ENCODE data around the gene LIN9. TPM values are rescaled to one million over a fixed set of nuclear protein-coding genes. Genes with fewer than 3 reads are reported as not detected.
A peak's percentile ranks its signal among the peaks of the same experiment; 100 is the strongest.

LIN9 gene
- total RNA-seq, 6 donors from 2014 or later = 1.00 to 6.2 (median 3.7) TPM

- no peak for TF ChIP-seq POLR2A (IDR thresholded peaks at IDR 0.05)
- TF ChIP-seq EP300 (IDR thresholded peaks at IDR 0.05) = no peak
- TF ChIP-seq CTCF (IDR thresholded peaks at IDR 0.05) = no peak
- no peak for TF ChIP-seq POLR2AphosphoS5 (IDR thresholded peaks at IDR 0.05)
- Histone ChIP-seq H3K36me3 (peaks cover 0 to 9% (median 0%) of the 10 kb centered on the region in 4 donors), H3K4me3 (no peak overlapping the region), H3K9me3 (no peaks in the 10 kb centered on the region), H3K27ac (no peak overlapping the region), H3K27me3 (no peaks in the 10 kb centered on the region), H3K4me1 (peaks cover 7 to 9% (median 8%) of the 10 kb centered on the region in 4 donors)
- ATAC-seq (ENCODE audit: low FRiP score in 2 of 2) = no peak
- WGBS, 2 donors = 91 to 95% methylated on average over 4 of the region's 4 CpGs
- no peak for DNase-seq
These were observed 4.5 kb downstream of the LIN9 start for GRCh38 chr1:226304291-226304955.

GRCh38 chr1:226302731-226303130, 6.2 kb downstream of the LIN9 start:
- ATAC-seq (ENCODE audit: low FRiP score in 2 of 2) = no peak
- H3K27me3 ChIP-seq = no peaks in the 10 kb centered on the region
- WGBS, 2 donors = 98 to 100% methylated on average over 1 of the region's 1 CpG
- no peak overlapping the region for H3K4me3 ChIP-seq
- H3K36me3 ChIP-seq = peaks cover 0 to 9% (median 6%) of the 10 kb centered on the region in 4 donors
- H3K4me1 ChIP-seq = peaks cover 0 to 2% (median 0%) of the 10 kb centered on the region in 4 donors
- no peak for DNase-seq
- no peak overlapping the region for H3K27ac ChIP-seq
- TF ChIP-seq POLR2A (IDR thresholded peaks at IDR 0.05) (no peak), CTCF (IDR thresholded peaks at IDR 0.05) (no peak), EP300 (IDR thresholded peaks at IDR 0.05) (no peak), POLR2AphosphoS5 (IDR thresholded peaks at IDR 0.05) (no peak)
- no peaks in the 10 kb centered on the region for H3K9me3 ChIP-seq

GRCh38 chr1:226296911-226297310, 12.1 kb downstream of the LIN9 start:
- ATAC-seq (ENCODE audit: low FRiP score in 2 of 2) (no peak), DNase-seq (no peak)
- no peak overlapping the region for H3K27ac ChIP-seq
- no peaks in the 10 kb centered on the region for H3K4me1 ChIP-seq
- no peak for TF ChIP-seq EP300 (IDR thresholded peaks at IDR 0.05)
- no peak for TF ChIP-seq POLR2A (IDR thresholded peaks at IDR 0.05)
- TF ChIP-seq POLR2AphosphoS5 (IDR thresholded peaks at IDR 0.05) = no peak
- no peak for TF ChIP-seq CTCF (IDR thresholded peaks at IDR 0.05)
- WGBS, 2 donors = 98 to 99% methylated on average over 5 of the region's 5 CpGs
- H3K27me3 ChIP-seq = no peaks in the 10 kb centered on the region
- no peak overlapping the region for H3K4me3 ChIP-seq
- no peaks in the 10 kb centered on the region for H3K9me3 ChIP-seq
- peaks cover 0 to 29% (median 6%) of the 10 kb centered on the region in 4 donors for H3K36me3 ChIP-seq

- DNase-seq = peak in 1 of 2 donors; percentile 45
- TF ChIP-seq EP300 (IDR thresholded peaks at IDR 0.05) (no peak), POLR2AphosphoS5 (IDR thresholded peaks at IDR 0.05) (no peak), POLR2A (IDR thresholded peaks at IDR 0.05) (no peak), CTCF (IDR thresholded peaks at IDR 0.05) (no peak)
- Histone ChIP-seq H3K27ac (no peak overlapping the region), H3K4me1 (no peaks in the 10 kb centered on the region), H3K4me3 (no peak overlapping the region), H3K9me3 (no peaks in the 10 kb centered on the region), H3K36me3 (peaks cover 0 to 20% (median 5%) of the 10 kb centered on the region in 4 donors), H3K27me3 (no peaks in the 10 kb centered on the region)
- no peak for ATAC-seq (ENCODE audit: low FRiP score in 2 of 2)
- 60 to 73% methylated on average over 4 of the region's 4 CpGs for WGBS, 2 donors
These were observed 15.4 kb downstream of the LIN9 start for GRCh38 chr1:226293553-226293920.

All from upper lobe of left lung (tissue), 6 donors.